ENCODE measurements around the gene CFB.
A peak's percentile ranks its signal among the peaks of the same experiment; 100 is the strongest.

Gene CFB

GRCh38 chr6:31949926-31950548 lies 4.1 kb downstream of the CFB start:
- DNase-seq: no peak

GRCh38 chr6:31952140-31952805 lies 6.4 kb downstream of the CFB start:
- peak; percentile 57 for DNase-seq

- no peak for DNase-seq
Observed at GRCh38 chr6:31952890-31953289, 7.0 kb downstream of the CFB start.

GRCh38 chr6:31954511-31954910 lies 8.6 kb downstream of the CFB start:
- DNase-seq: no peak

- no peak for DNase-seq
Observed at GRCh38 chr6:31956796-31957195, 10.9 kb downstream of the CFB start.

- no peak for DNase-seq
Observed at GRCh38 chr6:31958412-31958740, 12.5 kb downstream of the CFB start.

GRCh38 chr6:31958741-31959739 lies 13.1 kb downstream of the CFB start, which contains the start of the genes NELFE and SKIC2:
TSS of gene NELFE (minus strand) at chr6:31958971. CDS start at chr6:31958446, 525 bp downstream.
TSS of gene SKIC2 (plus strand) at chr6:31959175. CDS start at chr6:31959193, 18 bp downstream.
- peak; percentile 99 for DNase-seq

- no peak for DNase-seq
Observed at GRCh38 chr6:31961616-31962015, 15.7 kb downstream of the CFB start.

- no peak for DNase-seq
Observed at GRCh38 chr6:31963921-31964320, 18.0 kb downstream of the CFB start.

GRCh38 chr6:31965700-31966099 lies 19.8 kb downstream of the CFB start:
- no peak for DNase-seq

GRCh38 chr6:31966506-31966905 lies 20.6 kb downstream of the CFB start:
- no peak for DNase-seq

- no peak for DNase-seq
Observed at GRCh38 chr6:31966997-31967925, 21.4 kb downstream of the CFB start.

- DNase-seq: no peak
Observed at GRCh38 chr6:31967926-31968320, 22.0 kb downstream of the CFB start.

- DNase-seq: no peak
Observed at GRCh38 chr6:31968326-31968725, 22.4 kb downstream of the CFB start.

- no peak for DNase-seq
Observed at GRCh38 chr6:31968791-31969711, 23.2 kb downstream of the CFB start.

GRCh38 chr6:31969712-31970603 lies 24.1 kb downstream of the CFB start:
- no peak for DNase-seq

GRCh38 chr6:31970604-31971271 lies 24.8 kb downstream of the CFB start:
- DNase-seq: no peak

GRCh38 chr6:31971279-31971992 lies 25.5 kb downstream of the CFB start:
- DNase-seq: no peak
